ENCODE measurements around the gene HLA-E. TPM values are rescaled to one million over a fixed set of nuclear protein-coding genes. Genes with fewer than 3 reads are reported as not detected.

Gene HLA-E
- total and polyA plus RNA-seq, 9 donors: 61.7 to 89.2 (median 74.6) TPM

- no CpG with 5 or more reads among the region's 3 CpGs for WGBS (ENCODE audit: insufficient coverage)
- H3K27ac ChIP-seq (ENCODE audit: low read length): no peak overlapping the region
- peaks cover 8% of the 10 kb centered on the region for H3K4me1 ChIP-seq (ENCODE audit: control insufficient read depth, insufficient read depth, low read length)
- no peak for DNase-seq
- H3K36me3 ChIP-seq (ENCODE audit: control insufficient read depth, insufficient read depth, low read length): no peaks in the 10 kb centered on the region
- H3K9me3 ChIP-seq (replicated peaks; ENCODE audit: control insufficient read depth, low read depth, low read length): no peaks in the 10 kb centered on the region
- H3K27me3 ChIP-seq (ENCODE audit: control insufficient read depth, insufficient read depth, low read length): peaks cover 2% of the 10 kb centered on the region
- H3K4me3 ChIP-seq (ENCODE audit: low read length): no peak overlapping the region
Observed at GRCh38 chr6:30537931-30538330, 48.6 kb downstream of the HLA-E start.

- 9% methylated on average over 18 of the region's 23 CpGs for WGBS (ENCODE audit: insufficient coverage)
- Histone ChIP-seq H3K36me3 (ENCODE audit: control insufficient read depth, insufficient read depth, low read length) (peaks cover 12% of the 10 kb centered on the region), H3K9me3 (replicated peaks; ENCODE audit: control insufficient read depth, low read depth, low read length) (no peaks in the 10 kb centered on the region), H3K27me3 (ENCODE audit: control insufficient read depth, insufficient read depth, low read length) (peaks cover 2% of the 10 kb centered on the region), H3K4me3 (ENCODE audit: low read length) (peak overlapping the region; percentile 36), H3K27ac (ENCODE audit: low read length) (no peak overlapping the region), H3K4me1 (ENCODE audit: control insufficient read depth, insufficient read depth, low read length) (peaks cover 9% of the 10 kb centered on the region)
- peak; percentile 89 for DNase-seq
Observed at GRCh38 chr6:30541515-30542403, 52.5 kb downstream of the HLA-E start.

DNA sequence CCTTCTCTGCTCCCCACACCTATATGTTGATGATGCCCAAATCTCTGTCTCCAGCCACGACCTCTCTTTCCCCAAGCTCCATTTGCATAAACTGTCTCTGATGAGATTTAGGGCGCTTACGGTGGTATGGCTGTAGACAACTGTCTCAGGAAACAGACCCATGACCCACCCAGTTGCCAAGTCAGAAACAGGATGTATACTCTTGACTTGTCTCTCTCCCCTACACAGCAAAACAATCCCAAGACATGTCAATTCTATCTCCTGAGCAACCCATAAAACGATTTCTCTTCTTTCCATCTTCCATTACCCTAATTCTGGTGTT is 53.1 kb downstream of the HLA-E start:
- Histone ChIP-seq H3K27me3 (ENCODE audit: control insufficient read depth, insufficient read depth, low read length) (peaks cover 2% of the 10 kb centered on the region), H3K4me3 (ENCODE audit: low read length) (no peak overlapping the region), H3K4me1 (ENCODE audit: control insufficient read depth, insufficient read depth, low read length) (peaks cover 9% of the 10 kb centered on the region), H3K27ac (ENCODE audit: low read length) (peak overlapping the region; percentile 17), H3K36me3 (ENCODE audit: control insufficient read depth, insufficient read depth, low read length) (peaks cover 18% of the 10 kb centered on the region), H3K9me3 (replicated peaks; ENCODE audit: control insufficient read depth, low read depth, low read length) (no peaks in the 10 kb centered on the region)
- no peak for DNase-seq
- WGBS (ENCODE audit: insufficient coverage): 41% methylated on average over 1 of the region's 4 CpGs

GRCh38 chr6:30542915-30543314 is 53.6 kb downstream of the HLA-E start:
- H3K27ac ChIP-seq (ENCODE audit: low read length): peak overlapping the region; percentile 17
- H3K27me3 ChIP-seq (ENCODE audit: control insufficient read depth, insufficient read depth, low read length): peaks cover 2% of the 10 kb centered on the region
- no peaks in the 10 kb centered on the region for H3K9me3 ChIP-seq (replicated peaks; ENCODE audit: control insufficient read depth, low read depth, low read length)
- H3K4me3 ChIP-seq (ENCODE audit: low read length): no peak overlapping the region
- no peak for DNase-seq
- WGBS (ENCODE audit: insufficient coverage): no CpG with 5 or more reads among the region's 1 CpG
- H3K4me1 ChIP-seq (ENCODE audit: control insufficient read depth, insufficient read depth, low read length): peaks cover 9% of the 10 kb centered on the region
- H3K36me3 ChIP-seq (ENCODE audit: control insufficient read depth, insufficient read depth, low read length): peaks cover 22% of the 10 kb centered on the region

Other genes with a start within 250 kb of the HLA-E start
- 7.4 TPM for gene TRIM39, start 162.6 kb upstream of the HLA-E start, total RNA-seq
- 1 to 10 TPM; 6.5 to 8.7 (median 7.3) TPM for gene TRIM39, start 162.6 kb upstream of the HLA-E start, polyA plus RNA-seq (ENCODE audit: insufficient read depth in 1 of 8, insufficient read length in 8 of 8, low replicate concordance in 1 of 8)
- gene RPP21, start 144.4 kb upstream of the HLA-E start, total RNA-seq: 22.3 TPM
- 10 to 100 TPM; 19.4 to 23.8 (median 22.2) TPM for gene RPP21, start 144.4 kb upstream of the HLA-E start, polyA plus RNA-seq (ENCODE audit: insufficient read depth in 1 of 8, insufficient read length in 8 of 8, low replicate concordance in 1 of 8)
- 38.0 TPM for gene GNL1, start 67.0 kb downstream of the HLA-E start, total RNA-seq
- 10 to 100 TPM; 53.6 to 80.4 (median 60.2) TPM for gene GNL1, start 67.0 kb downstream of the HLA-E start, polyA plus RNA-seq (ENCODE audit: insufficient read depth in 1 of 8, insufficient read length in 8 of 8, low replicate concordance in 1 of 8)
- gene PRR3, start 67.8 kb downstream of the HLA-E start, total RNA-seq: 10.7 TPM
- 10 to 100 TPM; 18.2 to 25.3 (median 22.9) TPM for gene PRR3, start 67.8 kb downstream of the HLA-E start, polyA plus RNA-seq (ENCODE audit: insufficient read depth in 1 of 8, insufficient read length in 8 of 8, low replicate concordance in 1 of 8)
- gene ABCF1, start 81.9 kb downstream of the HLA-E start, total RNA-seq: 26.6 TPM
- 10 to 100 TPM; 43.8 to 56.1 (median 51.0) TPM for gene ABCF1, start 81.9 kb downstream of the HLA-E start, polyA plus RNA-seq (ENCODE audit: insufficient read depth in 1 of 8, insufficient read length in 8 of 8, low replicate concordance in 1 of 8)
- 25.7 TPM for gene PPP1R10, start 127.7 kb downstream of the HLA-E start, total RNA-seq
- gene PPP1R10, start 127.7 kb downstream of the HLA-E start, polyA plus RNA-seq (ENCODE audit: insufficient read depth in 1 of 8, insufficient read length in 8 of 8, low replicate concordance in 1 of 8): 10 to 100 TPM; 22.4 to 32.7 (median 30.0) TPM
- 64.3 TPM for gene MRPS18B, start 128.3 kb downstream of the HLA-E start, total RNA-seq
- gene MRPS18B, start 128.3 kb downstream of the HLA-E start, polyA plus RNA-seq (ENCODE audit: insufficient read depth in 1 of 8, insufficient read length in 8 of 8, low replicate concordance in 1 of 8): 10 to 100 TPM; 49.6 to 64.4 (median 57.2) TPM
- 5.6 TPM for gene ATAT1, start 137.4 kb downstream of the HLA-E start, total RNA-seq
- gene ATAT1, start 137.4 kb downstream of the HLA-E start, polyA plus RNA-seq (ENCODE audit: insufficient read depth in 1 of 8, insufficient read length in 8 of 8, low replicate concordance in 1 of 8): 10 to 100 TPM; 14.5 to 27.4 (median 21.1) TPM
- 5.8 TPM for gene C6orf136, start 157.6 kb downstream of the HLA-E start, total RNA-seq
- gene C6orf136, start 157.6 kb downstream of the HLA-E start, polyA plus RNA-seq (ENCODE audit: insufficient read depth in 1 of 8, insufficient read length in 8 of 8, low replicate concordance in 1 of 8): 10 to 100 TPM in 5 of 8 donors, 1 to 10 TPM in 3; 8.6 to 16.5 (median 12.6) TPM
- 18.6 TPM for gene DHX16, start 183.5 kb downstream of the HLA-E start, total RNA-seq
- 10 to 100 TPM; 22.1 to 29.1 (median 24.5) TPM for gene DHX16, start 183.5 kb downstream of the HLA-E start, polyA plus RNA-seq (ENCODE audit: insufficient read depth in 1 of 8, insufficient read length in 8 of 8, low replicate concordance in 1 of 8)
- 19.3 TPM for gene PPP1R18, start 197.1 kb downstream of the HLA-E start, total RNA-seq
- gene PPP1R18, start 197.1 kb downstream of the HLA-E start, polyA plus RNA-seq (ENCODE audit: insufficient read depth in 1 of 8, insufficient read length in 8 of 8, low replicate concordance in 1 of 8): 10 to 100 TPM; 36.8 to 54.3 (median 45.4) TPM
- 7.2 TPM for gene NRM, start 201.5 kb downstream of the HLA-E start, total RNA-seq
- 10 to 100 TPM; 34.4 to 49.7 (median 37.8) TPM for gene NRM, start 201.5 kb downstream of the HLA-E start, polyA plus RNA-seq (ENCODE audit: insufficient read depth in 1 of 8, insufficient read length in 8 of 8, low replicate concordance in 1 of 8)
- gene MDC1, start 227.8 kb downstream of the HLA-E start, total RNA-seq: 9.6 TPM
- 10 to 100 TPM; 21.0 to 34.6 (median 25.5) TPM for gene MDC1, start 227.8 kb downstream of the HLA-E start, polyA plus RNA-seq (ENCODE audit: insufficient read depth in 1 of 8, insufficient read length in 8 of 8, low replicate concordance in 1 of 8)
- gene TUBB, start 230.8 kb downstream of the HLA-E start, total RNA-seq: 403 TPM
- gene TUBB, start 230.8 kb downstream of the HLA-E start, polyA plus RNA-seq (ENCODE audit: insufficient read depth in 1 of 8, insufficient read length in 8 of 8, low replicate concordance in 1 of 8): 1,000 to 10,000 TPM in 3 of 8 donors, 100 to 1,000 TPM in 5; 686 to 1,098 (median 967) TPM

Data from muscle of leg (tissue), 11 donors.